Heart left ventricle (tissue), 13 donors: Measurements from ENCODE around the gene PDCD4.

Experiments used
- POLR2A ChIP-seq, 2 donors: fragments of 450-650 bp; IDR thresholded peaks; one replicate each; pipeline ENCODE4 v1.6.1; 2017; ENCODE audit warnings: antibody characterized with exemption in 2 of 2, mild to moderate bottlenecking in 2 of 2, moderate library complexity in 2 of 2
- TF ChIP-seq, protein P1 (sequence below), 12 donors: fragments of 200-600 bp; sonication (generic) in 4 of 12; IDR thresholded peaks; one replicate each; pipeline versions ENCODE4 v1.5.0 to v1.8.0; 2018 to 2022; ENCODE audit warnings: antibody characterized with exemption in 12 of 12, mild to moderate bottlenecking in 5 of 12
- donor health status: ischemic (EF 13 %, LVEDD 7.1; RV severe dilation, severe dysfunction).
- donor health status: DM: no; HTN: yes; CAD: no.
- donor health status: DM: no; HTN: no; CAD: no.
- donor health status: ischemic (EF 25% LVEDD 6.9; RV normal size, moderate dysfunction).
- donor health status: ischemic (EF 25% LVEDD 5.7; RV mildly dilated, moderate dysfunction).
- donor health status: ischemic (EF 35%, LVEDD 5.7; RV mildly dilated, moderate dysfunction).
- donor health status: nonischemic (EF 11% LVEDD 7.7; RV severe dilation, severe dysfunction).
- donor health status: DM: yes; HTN: yes; CAD: no.
- donor health status: PGD.
- donor health status: ischemic (EF 29% LVEDD 5.4; RV normal size, mild dysfunction).
- donor health status: nonischemic (EF 23%, LVEDD 6.1; RV moderate dilation, normal function).

DNA sequence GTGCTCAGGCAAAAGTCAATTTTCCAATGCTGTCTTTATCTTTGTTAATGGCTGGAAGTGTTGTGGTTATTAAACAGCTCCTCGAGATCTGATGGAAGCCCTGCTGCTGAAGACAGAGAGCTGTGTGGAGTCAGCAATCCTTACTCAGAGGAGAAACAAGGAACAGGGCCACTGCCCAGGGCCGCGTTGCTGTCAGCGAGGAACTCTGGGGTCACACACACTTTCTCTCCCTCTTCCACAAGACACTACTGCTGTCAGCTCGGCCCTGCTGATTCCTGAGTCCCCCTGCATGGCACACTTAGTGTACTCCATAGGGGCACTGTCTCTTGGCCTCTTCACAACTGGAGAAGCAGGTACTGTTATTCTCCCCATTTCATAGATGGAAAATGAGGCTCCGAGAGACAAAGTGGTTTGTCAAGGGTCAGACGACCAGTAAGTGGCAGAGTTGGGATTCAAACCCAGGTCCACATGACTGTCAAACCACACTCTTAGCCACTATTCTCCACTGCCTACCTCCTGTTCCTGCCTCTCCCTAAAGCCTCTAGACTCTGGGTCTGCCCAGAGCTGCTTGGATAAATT is 29.3 kb upstream of the PDCD4 start:
- TF ChIP-seq, protein P1, sequence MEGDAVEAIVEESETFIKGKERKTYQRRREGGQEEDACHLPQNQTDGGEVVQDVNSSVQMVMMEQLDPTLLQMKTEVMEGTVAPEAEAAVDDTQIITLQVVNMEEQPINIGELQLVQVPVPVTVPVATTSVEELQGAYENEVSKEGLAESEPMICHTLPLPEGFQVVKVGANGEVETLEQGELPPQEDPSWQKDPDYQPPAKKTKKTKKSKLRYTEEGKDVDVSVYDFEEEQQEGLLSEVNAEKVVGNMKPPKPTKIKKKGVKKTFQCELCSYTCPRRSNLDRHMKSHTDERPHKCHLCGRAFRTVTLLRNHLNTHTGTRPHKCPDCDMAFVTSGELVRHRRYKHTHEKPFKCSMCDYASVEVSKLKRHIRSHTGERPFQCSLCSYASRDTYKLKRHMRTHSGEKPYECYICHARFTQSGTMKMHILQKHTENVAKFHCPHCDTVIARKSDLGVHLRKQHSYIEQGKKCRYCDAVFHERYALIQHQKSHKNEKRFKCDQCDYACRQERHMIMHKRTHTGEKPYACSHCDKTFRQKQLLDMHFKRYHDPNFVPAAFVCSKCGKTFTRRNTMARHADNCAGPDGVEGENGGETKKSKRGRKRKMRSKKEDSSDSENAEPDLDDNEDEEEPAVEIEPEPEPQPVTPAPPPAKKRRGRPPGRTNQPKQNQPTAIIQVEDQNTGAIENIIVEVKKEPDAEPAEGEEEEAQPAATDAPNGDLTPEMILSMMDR (IDR thresholded peaks at IDR 0.05) = no peak
- TF ChIP-seq POLR2A (IDR thresholded peaks at IDR 0.05) = no peak
